HG02885 (cell line): Measurements from ENCODE around the gene RNLS.

ENCODE experiments used
- ATAC-seq: cut with Tn5 transposase; IDR thresholded peaks from one replicate; pipeline ENCODE4 v1.9.1; 2021; ENCODE audit warnings: mild to moderate bottlenecking; ENCODE audit not compliant: unreplicated experiment, poor library complexity

The RNLS gene

GRCh38 chr10:88442716-88443115, 140.4 kb downstream of the RNLS start:
- no peak for ATAC-seq

- ATAC-seq = no peak
Observed at GRCh38 chr10:88440541-88440940, 142.6 kb downstream of the RNLS start.

- ATAC-seq = no peak
Observed at GRCh38 chr10:88439932-88440331, 143.2 kb downstream of the RNLS start.

- ATAC-seq = no peak
Observed at GRCh38 chr10:88437411-88437810, 145.7 kb downstream of the RNLS start.

- no peak for ATAC-seq
Observed at GRCh38 chr10:88433565-88434186, 149.4 kb downstream of the RNLS start.

GRCh38 chr10:88431103-88431502, 152.0 kb downstream of the RNLS start:
- ATAC-seq = no peak

GRCh38 chr10:88428976-88429375, 154.1 kb downstream of the RNLS start:
- no peak for ATAC-seq

GRCh38 chr10:88428442-88428841, 154.7 kb downstream of the RNLS start:
- no peak for ATAC-seq

- ATAC-seq = no peak
Observed at GRCh38 chr10:88427024-88427423, 156.1 kb downstream of the RNLS start.

- ATAC-seq = no peak
Observed at GRCh38 chr10:88424881-88425280, 158.2 kb downstream of the RNLS start.

GRCh38 chr10:88423732-88424131, 159.4 kb downstream of the RNLS start:
- no peak for ATAC-seq

- ATAC-seq = no peak
Observed at GRCh38 chr10:88421590-88421989, 161.5 kb downstream of the RNLS start.

- no peak for ATAC-seq
Observed at GRCh38 chr10:88418871-88419270, 164.2 kb downstream of the RNLS start.

- no peak for ATAC-seq
Observed at GRCh38 chr10:88417387-88418030, 165.6 kb downstream of the RNLS start.

- no peak for ATAC-seq
Observed at GRCh38 chr10:88416801-88417200, 166.3 kb downstream of the RNLS start.

- ATAC-seq = no peak
Observed at GRCh38 chr10:88415533-88416130, 167.5 kb downstream of the RNLS start.

- no peak for ATAC-seq
Observed at GRCh38 chr10:88413412-88413811, 169.7 kb downstream of the RNLS start.

- ATAC-seq = no peak
Observed at GRCh38 chr10:88411772-88412349, 171.3 kb downstream of the RNLS start.

GRCh38 chr10:88409824-88410223, 173.3 kb downstream of the RNLS start:
- no peak for ATAC-seq

- peak; percentile 50 for ATAC-seq
Observed at GRCh38 chr10:88409236-88409635, 173.9 kb downstream of the RNLS start.

GRCh38 chr10:88408096-88408495, 175.0 kb downstream of the RNLS start:
- no peak for ATAC-seq
